ENCODE results near the gene HTR3E. TPM values are rescaled to one million over a fixed set of nuclear protein-coding genes. Genes with fewer than 3 reads are reported as not detected.

Gene HTR3E
- total RNA-seq, 6 experiments from 2014 or later: not detected

GRCh38 chr3:184132945-184133344 is 36.1 kb downstream of the HTR3E start:
- H3K27ac Mint-ChIP-seq: no peak overlapping the region
- no peaks in the 10 kb centered on the region for H3K9me3 Mint-ChIP-seq
- DNase-seq: no peak
- no peak overlapping the region for H3K4me3 Mint-ChIP-seq
- no peaks in the 10 kb centered on the region for H3K27me3 Mint-ChIP-seq (ENCODE audit: insufficient read depth)
- peaks cover 8% of the 10 kb centered on the region for H3K36me3 Mint-ChIP-seq (ENCODE audit: low read depth)
- H3K4me1 Mint-ChIP-seq (ENCODE audit: low read depth): peaks cover 44% of the 10 kb centered on the region
- TF ChIP-seq, protein P1, sequence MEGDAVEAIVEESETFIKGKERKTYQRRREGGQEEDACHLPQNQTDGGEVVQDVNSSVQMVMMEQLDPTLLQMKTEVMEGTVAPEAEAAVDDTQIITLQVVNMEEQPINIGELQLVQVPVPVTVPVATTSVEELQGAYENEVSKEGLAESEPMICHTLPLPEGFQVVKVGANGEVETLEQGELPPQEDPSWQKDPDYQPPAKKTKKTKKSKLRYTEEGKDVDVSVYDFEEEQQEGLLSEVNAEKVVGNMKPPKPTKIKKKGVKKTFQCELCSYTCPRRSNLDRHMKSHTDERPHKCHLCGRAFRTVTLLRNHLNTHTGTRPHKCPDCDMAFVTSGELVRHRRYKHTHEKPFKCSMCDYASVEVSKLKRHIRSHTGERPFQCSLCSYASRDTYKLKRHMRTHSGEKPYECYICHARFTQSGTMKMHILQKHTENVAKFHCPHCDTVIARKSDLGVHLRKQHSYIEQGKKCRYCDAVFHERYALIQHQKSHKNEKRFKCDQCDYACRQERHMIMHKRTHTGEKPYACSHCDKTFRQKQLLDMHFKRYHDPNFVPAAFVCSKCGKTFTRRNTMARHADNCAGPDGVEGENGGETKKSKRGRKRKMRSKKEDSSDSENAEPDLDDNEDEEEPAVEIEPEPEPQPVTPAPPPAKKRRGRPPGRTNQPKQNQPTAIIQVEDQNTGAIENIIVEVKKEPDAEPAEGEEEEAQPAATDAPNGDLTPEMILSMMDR (IDR thresholded peaks at IDR 0.05): no peak

DNA sequence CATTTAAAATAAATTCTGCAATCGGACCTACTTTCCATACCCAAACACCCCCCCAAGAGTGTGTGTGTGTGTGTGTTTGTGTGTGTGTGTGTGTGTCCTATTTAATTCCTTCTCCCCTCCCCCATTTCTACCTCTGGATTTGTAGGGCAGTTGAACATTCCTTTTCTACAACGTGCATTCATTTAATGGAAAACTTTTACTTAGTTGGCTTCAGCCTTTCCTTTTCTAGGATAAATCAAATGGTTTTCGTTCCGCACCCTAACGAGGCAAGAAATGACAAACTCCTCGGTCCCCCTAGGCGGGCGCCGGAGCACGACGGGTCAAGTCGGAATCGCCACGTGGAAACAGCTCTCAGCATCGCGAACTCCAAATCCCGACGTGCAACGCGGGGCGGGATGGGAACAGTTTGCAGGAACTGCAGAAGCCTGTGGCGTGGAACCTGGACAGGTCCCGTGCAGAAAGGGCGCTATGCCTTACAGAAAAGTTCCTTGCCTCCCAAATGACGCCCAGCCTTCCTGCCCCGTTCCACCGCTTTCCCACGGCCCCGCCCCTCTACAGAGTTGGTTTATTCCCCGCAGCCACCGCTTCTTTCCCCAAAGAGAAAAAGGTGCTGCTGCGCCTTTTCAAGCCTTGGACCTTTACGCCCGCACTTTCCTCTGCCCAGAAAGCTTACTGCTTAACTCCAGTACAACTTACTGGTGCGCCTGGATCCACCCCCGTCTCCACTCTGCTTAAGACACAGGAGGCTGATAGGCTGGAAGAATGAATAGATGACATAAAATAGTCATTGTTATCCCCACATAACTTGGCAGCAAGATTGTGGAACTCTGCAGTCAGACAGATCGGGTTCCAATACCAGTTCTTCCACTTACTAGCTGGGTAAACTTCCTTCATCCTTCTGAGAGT is 37.2 kb downstream of the HTR3E start:
- Mint-ChIP-seq H3K4me1 (ENCODE audit: low read depth) (peaks cover 40% of the 10 kb centered on the region), H3K36me3 (ENCODE audit: low read depth) (peaks cover 10% of the 10 kb centered on the region), H3K9me3 (no peaks in the 10 kb centered on the region), H3K4me3 (peak overlapping the region; percentile 99), H3K27ac (peak overlapping the region; percentile 96), H3K27me3 (ENCODE audit: insufficient read depth) (no peaks in the 10 kb centered on the region)
- TF ChIP-seq, protein P1 (IDR thresholded peaks at IDR 0.05): no peak
- DNase-seq: peak; percentile 81

DNA sequence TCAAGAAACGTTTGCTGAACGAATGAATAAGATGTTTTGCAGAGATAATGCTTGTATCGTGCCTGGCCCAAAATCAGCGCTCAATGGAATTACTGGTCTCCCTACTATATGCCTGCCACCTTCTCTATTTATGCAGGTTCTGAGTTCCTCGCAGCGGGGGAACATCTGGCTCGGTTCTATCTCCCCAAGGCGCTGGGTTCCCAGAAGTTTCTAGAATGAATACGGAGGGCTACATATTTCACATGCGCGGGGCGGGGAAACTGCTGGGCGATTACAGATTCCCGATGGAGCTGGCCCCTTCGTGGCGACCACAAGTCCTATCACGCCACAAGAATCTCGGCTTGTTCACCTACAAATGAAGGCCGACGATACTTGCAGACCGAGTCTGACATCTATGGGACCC is 37.9 kb downstream of the HTR3E start:
- no peak for DNase-seq
- H3K4me1 Mint-ChIP-seq (ENCODE audit: low read depth): peaks cover 36% of the 10 kb centered on the region
- H3K36me3 Mint-ChIP-seq (ENCODE audit: low read depth): peaks cover 10% of the 10 kb centered on the region
- TF ChIP-seq, protein P1 (IDR thresholded peaks at IDR 0.05): no peak
- peak overlapping the region; percentile 96 for H3K27ac Mint-ChIP-seq
- H3K9me3 Mint-ChIP-seq: no peaks in the 10 kb centered on the region
- H3K27me3 Mint-ChIP-seq (ENCODE audit: insufficient read depth): no peaks in the 10 kb centered on the region
- peak overlapping the region; percentile 99 for H3K4me3 Mint-ChIP-seq

DNA sequence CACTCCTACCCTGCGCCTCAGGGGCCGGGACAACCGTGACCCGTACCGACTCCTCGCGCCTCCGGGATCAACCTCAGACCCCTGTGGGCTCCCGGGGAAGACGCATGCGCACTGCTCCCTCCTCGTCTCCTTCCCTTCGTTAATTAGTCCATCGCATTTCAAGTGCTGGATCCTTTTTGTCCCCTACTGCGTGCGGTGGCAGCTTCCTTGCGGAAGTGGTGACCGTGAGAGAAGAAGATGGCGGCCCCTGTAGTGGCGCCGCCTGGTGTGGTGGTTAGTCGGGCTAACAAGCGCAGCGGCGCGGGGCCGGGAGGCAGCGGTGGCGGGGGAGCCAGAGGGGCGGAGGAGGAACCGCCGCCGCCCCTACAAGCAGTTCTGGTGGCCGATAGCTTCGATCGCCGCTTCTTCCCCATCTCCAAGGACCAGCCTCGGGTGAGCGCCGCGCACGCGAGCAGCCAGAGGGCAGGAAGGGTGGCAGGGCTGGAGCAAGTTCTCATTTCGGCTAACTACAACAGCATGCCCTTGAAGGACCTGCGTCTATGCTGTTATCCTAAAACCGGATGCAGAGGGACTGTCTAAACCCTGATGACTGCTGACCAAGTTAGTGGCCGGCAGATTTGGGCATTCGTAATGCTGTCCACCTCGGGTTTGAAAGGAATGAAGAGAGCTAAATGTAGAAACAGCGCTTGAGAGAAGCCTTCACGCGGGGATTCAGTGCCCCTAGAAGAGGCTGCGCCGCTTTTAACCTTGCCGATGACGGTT is 38.5 kb downstream of the HTR3E start, which contains the start of gene EIF2B5:
Gene EIF2B5, plus strand, starts transcription at position 210 of the 762 bp plus-strand sequence. Its CDS starts 28 bp downstream, at position 238.
- no peaks in the 10 kb centered on the region for H3K9me3 Mint-ChIP-seq
- TF ChIP-seq, protein P1 (IDR thresholded peaks at IDR 0.05): peak; percentile 71
- peaks cover 14% of the 10 kb centered on the region for H3K36me3 Mint-ChIP-seq (ENCODE audit: low read depth)
- peaks cover 36% of the 10 kb centered on the region for H3K4me1 Mint-ChIP-seq (ENCODE audit: low read depth)
- peak within 1 kb of the TSS; percentile 99 for H3K4me3 Mint-ChIP-seq
- peak within 1 kb of the TSS; percentile 96 for H3K27ac Mint-ChIP-seq
- no peaks in the 10 kb centered on the region for H3K27me3 Mint-ChIP-seq (ENCODE audit: insufficient read depth)
- peak; percentile 91 for DNase-seq

DNA sequence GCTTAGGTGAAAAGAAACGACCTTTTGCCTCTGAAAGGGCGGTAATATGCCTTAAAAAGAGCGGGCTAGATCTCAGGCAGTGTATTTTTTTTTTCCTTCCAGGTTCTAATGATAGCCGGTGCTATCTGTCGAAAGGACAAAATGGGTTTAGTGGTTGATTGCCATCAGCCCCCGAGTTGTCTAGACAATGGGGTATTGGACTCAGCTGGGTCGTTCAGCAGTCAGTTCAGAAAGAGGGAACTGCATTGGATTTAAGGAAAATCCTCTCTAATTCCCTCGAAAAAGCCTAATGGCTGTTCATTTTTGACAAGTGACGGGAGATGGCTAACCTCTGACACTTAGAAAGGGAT is 39.0 kb downstream of the HTR3E start:
- Mint-ChIP-seq H3K27ac (peak overlapping the region; percentile 96), H3K36me3 (ENCODE audit: low read depth) (peaks cover 19% of the 10 kb centered on the region), H3K4me1 (ENCODE audit: low read depth) (peaks cover 36% of the 10 kb centered on the region), H3K27me3 (ENCODE audit: insufficient read depth) (no peaks in the 10 kb centered on the region), H3K9me3 (no peaks in the 10 kb centered on the region), H3K4me3 (peak overlapping the region; percentile 99)
- TF ChIP-seq, protein P1 (IDR thresholded peaks at IDR 0.05): no peak
- DNase-seq: no peak
